SK-N-SH treated with all-trans-retinoic acid at 6 μM for 48 hours (cell line): Measurements from ENCODE around the gene TLE1.

ENCODE experiments used
- ATAC-seq: fragments of 200-7000 bp; cut with Tn5 transposase; 3 replicates; pipeline ENCODE4 v1.9.1; 2020; ENCODE audit warnings: mild to moderate bottlenecking, moderate library complexity
- ARNTL ChIP-seq: fragments of 450-650 bp; formaldehyde crosslinking; IDR thresholded peaks from 2 replicates; pipeline ENCODE4 v1.5.0; 2020; ENCODE audit warnings: low read depth, mild to moderate bottlenecking, moderate library complexity, borderline replicate concordance
- BACH2 ChIP-seq: fragments of 250-450 bp; sonication (Bioruptor Pico); IDR thresholded peaks from 2 replicates; pipeline ENCODE4 v1.9.0; 2021; ENCODE audit warnings: mild to moderate bottlenecking, borderline replicate concordance
- ESRRG ChIP-seq: fragments of 250-450 bp; sonication (Bioruptor Pico); IDR thresholded peaks from 2 replicates; pipeline ENCODE4 v1.6.1; 2021; ENCODE audit warnings: mild to moderate bottlenecking
- GLIS3 ChIP-seq: fragments of 250-450 bp; sonication (Bioruptor Pico); IDR thresholded peaks from 2 replicates; pipeline ENCODE4 v1.5.0; 2020; ENCODE audit warnings: mild to moderate bottlenecking, moderate library complexity
- ISL1 ChIP-seq: fragments of 250-450 bp; sonication (Bioruptor Pico); IDR thresholded peaks from 2 replicates; pipeline ENCODE4 v2.1.2; 2022; ENCODE audit warnings: mild to moderate bottlenecking, moderate library complexity
- OSR1 ChIP-seq: fragments of 250-450 bp; sonication (Bioruptor Pico); IDR thresholded peaks from 2 replicates; pipeline ENCODE4 v1.8.0; 2022; ENCODE audit warnings: moderate library complexity, mild to moderate bottlenecking, inconsistent platforms
- PPARA ChIP-seq: fragments of 250-450 bp; sonication (Bioruptor Pico); IDR thresholded peaks from 2 replicates; pipeline ENCODE4 v1.5.0; 2020; ENCODE audit warnings: mild to moderate bottlenecking, borderline replicate concordance
- RARB ChIP-seq: fragments of 250-450 bp; sonication (Bioruptor Pico); IDR thresholded peaks from 2 replicates; pipeline ENCODE4 v1.8.0; 2021; ENCODE audit warnings: mild to moderate bottlenecking, moderate library complexity
- SNAI2 ChIP-seq: fragments of 250-450 bp; sonication (Bioruptor Pico); IDR thresholded peaks from 2 replicates; pipeline ENCODE4 v1.5.0; 2020; ENCODE audit warnings: mild to moderate bottlenecking, moderate library complexity
- TCF4 ChIP-seq: fragments of 250-450 bp; sonication (Bioruptor Pico); IDR thresholded peaks from 2 replicates; pipeline ENCODE4 v1.8.0; 2021; ENCODE audit warnings: mild to moderate bottlenecking, moderate library complexity, borderline replicate concordance
- TOX ChIP-seq: fragments of 250-450 bp; sonication (Bioruptor Pico); IDR thresholded peaks from 2 replicates; pipeline ENCODE4 v1.8.0; 2021; ENCODE audit warnings: mild to moderate bottlenecking, moderate library complexity, borderline replicate concordance
- ZC3H10 ChIP-seq: fragments of 250-450 bp; sonication (Bioruptor Pico); IDR thresholded peaks from 2 replicates; pipeline ENCODE4 v1.5.1; 2021; ENCODE audit warnings: mild to moderate bottlenecking, moderate library complexity
- ZFP3 ChIP-seq: fragments of 250-450 bp; sonication (Bioruptor Pico); IDR thresholded peaks from 2 replicates; pipeline ENCODE4 v1.5.0; 2020; ENCODE audit warnings: mild to moderate bottlenecking, moderate library complexity
- ZFP30 ChIP-seq: fragments of 450-650 bp; formaldehyde crosslinking; IDR thresholded peaks from 2 replicates; pipeline ENCODE4 v1.5.0; 2022; ENCODE audit warnings: mild to moderate bottlenecking, moderate library complexity
- ZNF565 ChIP-seq: fragments of 450-650 bp; formaldehyde crosslinking; conservative IDR thresholded peaks from 2 replicates; pipeline ENCODE4 v1.5.0; 2020; ENCODE audit warnings: low read depth, mild to moderate bottlenecking, moderate library complexity
- ZNF70 ChIP-seq: fragments of 450-650 bp; formaldehyde crosslinking; IDR thresholded peaks from 2 replicates; pipeline ENCODE4 v1.5.0; 2020; ENCODE audit warnings: mild to moderate bottlenecking, moderate library complexity
- ZNF8 ChIP-seq: fragments of 450-650 bp; formaldehyde crosslinking; IDR thresholded peaks from 2 replicates; pipeline ENCODE4 v1.5.0; 2020; ENCODE audit warnings: mild to moderate bottlenecking, moderate library complexity
- TF ChIP-seq, protein P1 (sequence below): fragments of 250-450 bp; sonication (Bioruptor Pico); IDR thresholded peaks from 2 replicates; pipeline ENCODE4 v1.5.0; 2020; ENCODE audit warnings: mild to moderate bottlenecking, moderate library complexity
- TF ChIP-seq, protein P2 (sequence below): fragments of 250-450 bp; sonication (Bioruptor Pico); IDR thresholded peaks from 2 replicates; pipeline ENCODE4 v1.5.1; 2020; ENCODE audit warnings: low read depth, mild to moderate bottlenecking, moderate library complexity
- TF ChIP-seq, protein P3 (sequence below): fragments of 250-450 bp; sonication (Bioruptor Pico); IDR thresholded peaks from 2 replicates; pipeline ENCODE4 v1.5.1; 2021; ENCODE audit warnings: mild to moderate bottlenecking, moderate library complexity
- TF ChIP-seq, protein P4 (sequence below): fragments of 250-450 bp; sonication (Bioruptor Pico); IDR thresholded peaks from 2 replicates; pipeline ENCODE4 v1.8.0; 2020; ENCODE audit warnings: mild to moderate bottlenecking, moderate library complexity, borderline replicate concordance
- TF ChIP-seq, protein P5 (sequence below): fragments of 250-450 bp; sonication (Bioruptor Pico); IDR thresholded peaks from 2 replicates; pipeline ENCODE4 v1.8.0; 2021; ENCODE audit warnings: low read depth, mild to moderate bottlenecking, moderate library complexity, borderline replicate concordance

Gene TLE1

DNA sequence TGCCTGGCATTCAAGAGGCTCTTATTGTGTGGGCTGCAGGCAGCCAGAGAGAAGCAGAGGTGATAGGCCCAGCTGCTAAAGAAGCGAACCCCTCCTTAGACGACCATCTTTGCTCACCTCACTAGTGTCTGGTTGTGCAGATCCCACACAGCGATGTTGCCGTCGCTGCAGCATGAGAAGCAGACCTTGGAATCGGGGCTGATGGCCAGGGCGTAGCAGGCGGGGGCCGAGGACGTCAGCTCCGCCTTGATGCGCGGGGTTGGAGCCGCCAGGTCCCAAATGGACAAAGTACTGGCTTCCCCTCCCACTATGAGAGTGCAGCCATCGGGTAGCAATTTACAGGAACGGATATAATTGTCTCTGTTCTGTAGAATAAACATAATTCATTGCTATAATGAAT, 98.7 kb downstream of the TLE1 start:
- TF ChIP-seq RARB (CRISPR knock-in tag) (no peak), ARNTL (CRISPR knock-in tag) (no peak)
- ATAC-seq = no peak

DNA sequence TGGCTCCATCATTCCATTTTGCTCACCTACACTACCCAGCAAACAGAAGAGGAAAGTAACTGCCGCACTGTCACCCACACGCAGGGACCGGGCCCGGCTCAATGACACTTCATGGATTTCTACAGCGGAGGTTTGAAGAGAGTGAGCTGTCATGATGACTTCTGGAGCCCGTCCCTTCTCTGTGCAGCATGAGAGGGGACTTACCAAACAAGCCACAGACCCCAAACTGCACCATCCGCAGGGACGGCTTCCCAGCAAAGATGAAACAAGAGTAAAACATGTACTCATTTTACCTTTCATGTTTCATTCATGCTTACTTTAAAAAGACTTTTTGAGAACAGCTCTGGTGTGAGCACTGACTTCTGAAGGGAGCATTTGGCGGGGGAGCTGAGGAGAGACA, 99.5 kb downstream of the TLE1 start:
- TF ChIP-seq ESRRG (CRISPR knock-in tag) (no peak), ZNF70 (no peak), BACH2 (CRISPR knock-in tag) (no peak), ARNTL (CRISPR knock-in tag) (no peak), ZC3H10 (no peak), PPARA (no peak), TOX (CRISPR knock-in tag) (no peak), ZFP30 (CRISPR knock-in tag) (no peak), TCF4 (no peak), OSR1 (CRISPR knock-in tag) (no peak), GLIS3 (CRISPR knock-in tag) (no peak), ISL1 (CRISPR knock-in tag) (no peak), ZFP3 (CRISPR knock-in tag) (no peak), RARB (CRISPR knock-in tag) (no peak)
- TF ChIP-seq, protein P1, sequence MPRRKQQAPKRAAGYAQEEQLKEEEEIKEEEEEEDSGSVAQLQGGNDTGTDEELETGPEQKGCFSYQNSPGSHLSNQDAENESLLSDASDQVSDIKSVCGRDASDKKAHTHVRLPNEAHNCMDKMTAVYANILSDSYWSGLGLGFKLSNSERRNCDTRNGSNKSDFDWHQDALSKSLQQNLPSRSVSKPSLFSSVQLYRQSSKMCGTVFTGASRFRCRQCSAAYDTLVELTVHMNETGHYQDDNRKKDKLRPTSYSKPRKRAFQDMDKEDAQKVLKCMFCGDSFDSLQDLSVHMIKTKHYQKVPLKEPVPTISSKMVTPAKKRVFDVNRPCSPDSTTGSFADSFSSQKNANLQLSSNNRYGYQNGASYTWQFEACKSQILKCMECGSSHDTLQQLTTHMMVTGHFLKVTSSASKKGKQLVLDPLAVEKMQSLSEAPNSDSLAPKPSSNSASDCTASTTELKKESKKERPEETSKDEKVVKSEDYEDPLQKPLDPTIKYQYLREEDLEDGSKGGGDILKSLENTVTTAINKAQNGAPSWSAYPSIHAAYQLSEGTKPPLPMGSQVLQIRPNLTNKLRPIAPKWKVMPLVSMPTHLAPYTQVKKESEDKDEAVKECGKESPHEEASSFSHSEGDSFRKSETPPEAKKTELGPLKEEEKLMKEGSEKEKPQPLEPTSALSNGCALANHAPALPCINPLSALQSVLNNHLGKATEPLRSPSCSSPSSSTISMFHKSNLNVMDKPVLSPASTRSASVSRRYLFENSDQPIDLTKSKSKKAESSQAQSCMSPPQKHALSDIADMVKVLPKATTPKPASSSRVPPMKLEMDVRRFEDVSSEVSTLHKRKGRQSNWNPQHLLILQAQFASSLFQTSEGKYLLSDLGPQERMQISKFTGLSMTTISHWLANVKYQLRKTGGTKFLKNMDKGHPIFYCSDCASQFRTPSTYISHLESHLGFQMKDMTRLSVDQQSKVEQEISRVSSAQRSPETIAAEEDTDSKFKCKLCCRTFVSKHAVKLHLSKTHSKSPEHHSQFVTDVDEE (CRISPR knock-in tag) = no peak
- TF ChIP-seq, protein P2, sequence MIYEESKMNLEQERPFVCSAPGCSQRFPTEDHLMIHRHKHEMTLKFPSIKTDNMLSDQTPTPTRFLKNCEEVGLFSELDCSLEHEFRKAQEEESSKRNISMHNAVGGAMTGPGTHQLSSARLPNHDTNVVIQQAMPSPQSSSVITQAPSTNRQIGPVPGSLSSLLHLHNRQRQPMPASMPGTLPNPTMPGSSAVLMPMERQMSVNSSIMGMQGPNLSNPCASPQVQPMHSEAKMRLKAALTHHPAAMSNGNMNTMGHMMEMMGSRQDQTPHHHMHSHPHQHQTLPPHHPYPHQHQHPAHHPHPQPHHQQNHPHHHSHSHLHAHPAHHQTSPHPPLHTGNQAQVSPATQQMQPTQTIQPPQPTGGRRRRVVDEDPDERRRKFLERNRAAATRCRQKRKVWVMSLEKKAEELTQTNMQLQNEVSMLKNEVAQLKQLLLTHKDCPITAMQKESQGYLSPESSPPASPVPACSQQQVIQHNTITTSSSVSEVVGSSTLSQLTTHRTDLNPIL (CRISPR knock-in tag) = no peak
- TF ChIP-seq, protein P3, sequence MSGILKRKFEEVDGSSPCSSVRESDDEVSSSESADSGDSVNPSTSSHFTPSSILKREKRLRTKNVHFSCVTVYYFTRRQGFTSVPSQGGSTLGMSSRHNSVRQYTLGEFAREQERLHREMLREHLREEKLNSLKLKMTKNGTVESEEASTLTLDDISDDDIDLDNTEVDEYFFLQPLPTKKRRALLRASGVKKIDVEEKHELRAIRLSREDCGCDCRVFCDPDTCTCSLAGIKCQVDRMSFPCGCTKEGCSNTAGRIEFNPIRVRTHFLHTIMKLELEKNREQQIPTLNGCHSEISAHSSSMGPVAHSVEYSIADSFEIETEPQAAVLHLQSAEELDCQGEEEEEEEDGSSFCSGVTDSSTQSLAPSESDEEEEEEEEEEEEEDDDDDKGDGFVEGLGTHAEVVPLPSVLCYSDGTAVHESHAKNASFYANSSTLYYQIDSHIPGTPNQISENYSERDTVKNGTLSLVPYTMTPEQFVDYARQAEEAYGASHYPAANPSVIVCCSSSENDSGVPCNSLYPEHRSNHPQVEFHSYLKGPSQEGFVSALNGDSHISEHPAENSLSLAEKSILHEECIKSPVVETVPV (CRISPR knock-in tag) = no peak
- TF ChIP-seq, protein P4, sequence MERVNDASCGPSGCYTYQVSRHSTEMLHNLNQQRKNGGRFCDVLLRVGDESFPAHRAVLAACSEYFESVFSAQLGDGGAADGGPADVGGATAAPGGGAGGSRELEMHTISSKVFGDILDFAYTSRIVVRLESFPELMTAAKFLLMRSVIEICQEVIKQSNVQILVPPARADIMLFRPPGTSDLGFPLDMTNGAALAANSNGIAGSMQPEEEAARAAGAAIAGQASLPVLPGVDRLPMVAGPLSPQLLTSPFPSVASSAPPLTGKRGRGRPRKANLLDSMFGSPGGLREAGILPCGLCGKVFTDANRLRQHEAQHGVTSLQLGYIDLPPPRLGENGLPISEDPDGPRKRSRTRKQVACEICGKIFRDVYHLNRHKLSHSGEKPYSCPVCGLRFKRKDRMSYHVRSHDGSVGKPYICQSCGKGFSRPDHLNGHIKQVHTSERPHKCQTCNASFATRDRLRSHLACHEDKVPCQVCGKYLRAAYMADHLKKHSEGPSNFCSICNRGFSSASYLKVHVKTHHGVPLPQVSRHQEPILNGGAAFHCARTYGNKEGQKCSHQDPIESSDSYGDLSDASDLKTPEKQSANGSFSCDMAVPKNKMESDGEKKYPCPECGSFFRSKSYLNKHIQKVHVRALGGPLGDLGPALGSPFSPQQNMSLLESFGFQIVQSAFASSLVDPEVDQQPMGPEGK = no peak
- TF ChIP-seq, protein P5, sequence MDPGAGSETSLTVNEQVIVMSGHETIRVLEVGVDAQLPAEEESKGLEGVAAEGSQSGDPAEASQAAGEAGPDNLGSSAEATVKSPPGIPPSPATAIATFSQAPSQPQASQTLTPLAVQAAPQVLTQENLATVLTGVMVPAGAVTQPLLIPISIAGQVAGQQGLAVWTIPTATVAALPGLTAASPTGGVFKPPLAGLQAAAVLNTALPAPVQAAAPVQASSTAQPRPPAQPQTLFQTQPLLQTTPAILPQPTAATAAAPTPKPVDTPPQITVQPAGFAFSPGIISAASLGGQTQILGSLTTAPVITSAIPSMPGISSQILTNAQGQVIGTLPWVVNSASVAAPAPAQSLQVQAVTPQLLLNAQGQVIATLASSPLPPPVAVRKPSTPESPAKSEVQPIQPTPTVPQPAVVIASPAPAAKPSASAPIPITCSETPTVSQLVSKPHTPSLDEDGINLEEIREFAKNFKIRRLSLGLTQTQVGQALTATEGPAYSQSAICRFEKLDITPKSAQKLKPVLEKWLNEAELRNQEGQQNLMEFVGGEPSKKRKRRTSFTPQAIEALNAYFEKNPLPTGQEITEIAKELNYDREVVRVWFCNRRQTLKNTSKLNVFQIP (CRISPR knock-in tag) = no peak
- TF ChIP-seq, all 23 proteins: peak for 0
- no peak for ATAC-seq

DNA sequence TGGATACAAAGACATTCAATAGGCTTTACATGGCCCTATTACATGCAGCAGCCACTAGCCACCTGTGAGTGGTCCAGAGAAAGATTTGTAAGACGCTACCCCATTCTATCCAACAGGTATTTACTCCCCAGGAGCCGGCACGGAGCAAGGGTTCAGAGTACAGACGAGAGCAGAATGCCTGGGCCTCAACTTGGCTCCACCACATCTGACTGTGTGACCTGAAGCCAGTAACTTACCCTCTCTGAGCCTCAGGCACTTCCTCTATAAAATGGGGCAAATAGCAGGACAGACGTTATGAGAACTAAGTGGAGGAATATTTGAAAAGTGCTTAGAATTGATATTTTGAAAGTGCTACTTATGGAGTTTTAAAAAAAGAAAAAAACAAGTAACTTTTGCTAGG, 100.0 kb downstream of the TLE1 start:
- TF ChIP-seq ZNF8 = no peak
- TF ChIP-seq ZC3H10 = no peak
- TF ChIP-seq, protein P2 (CRISPR knock-in tag) = no peak
- no peak for TF ChIP-seq ZNF565 (CRISPR knock-in tag)
- no peak for TF ChIP-seq BACH2 (CRISPR knock-in tag)
- no peak for TF ChIP-seq ARNTL (CRISPR knock-in tag)
- TF ChIP-seq, protein P4 = no peak
- no peak for TF ChIP-seq SNAI2 (CRISPR knock-in tag)
- TF ChIP-seq GLIS3 (CRISPR knock-in tag) = no peak
- no peak for ATAC-seq
